HPDE6-E6E7 (cell line): Measurements from ENCODE around the gene PDXP.
A peak's percentile ranks its signal among the peaks of the same experiment; 100 is the strongest.

Experiments used
- DNase-seq: peaks from one replicate; pipeline ENCODE4 v3.0.0; 2011; ENCODE audit warnings: missing footprints; ENCODE audit errors: extremely low spot score

The PDXP gene

DNA sequence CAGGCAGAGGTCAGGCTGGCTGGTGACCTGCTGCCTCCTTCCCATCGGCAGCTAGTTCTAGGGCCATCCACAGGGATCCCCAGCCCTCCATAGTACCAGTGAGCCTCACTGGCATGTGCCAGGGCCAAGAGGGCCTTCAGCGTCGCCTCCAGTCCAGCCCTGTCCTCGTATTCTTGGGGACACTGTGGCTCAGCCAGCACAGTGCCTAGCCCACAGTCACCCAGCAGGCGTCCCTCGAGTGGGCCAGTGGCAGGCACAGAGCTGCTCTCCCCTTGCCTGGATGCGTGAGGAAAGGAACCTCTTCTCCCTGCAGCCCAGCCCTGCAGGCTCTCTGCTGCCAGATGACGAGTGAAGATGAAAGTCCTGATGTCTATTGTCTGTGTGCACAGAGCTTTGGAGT, 29.7 kb upstream of the PDXP start:
- no peak for DNase-seq

DNA sequence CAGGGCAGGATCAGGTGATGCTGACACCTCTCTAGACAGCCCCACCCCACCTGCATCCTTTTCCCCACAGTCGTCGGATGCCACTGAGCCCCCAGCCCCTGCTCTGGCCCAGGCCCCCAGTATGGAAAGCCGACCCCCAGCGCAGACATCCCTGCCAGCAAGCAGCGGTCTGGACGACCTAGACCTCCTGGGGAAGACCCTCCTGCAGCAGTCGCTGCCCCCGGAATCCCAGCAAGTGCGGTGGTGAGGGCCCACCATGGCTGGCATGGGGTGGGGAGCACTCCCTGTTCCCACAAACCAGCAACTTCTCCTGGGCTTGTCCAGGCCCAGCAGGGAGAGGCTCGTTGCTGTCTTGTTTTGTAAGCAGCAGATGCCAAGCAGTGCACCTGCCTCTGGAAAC, 28.6 kb upstream of the PDXP start:
- no peak for DNase-seq

DNA sequence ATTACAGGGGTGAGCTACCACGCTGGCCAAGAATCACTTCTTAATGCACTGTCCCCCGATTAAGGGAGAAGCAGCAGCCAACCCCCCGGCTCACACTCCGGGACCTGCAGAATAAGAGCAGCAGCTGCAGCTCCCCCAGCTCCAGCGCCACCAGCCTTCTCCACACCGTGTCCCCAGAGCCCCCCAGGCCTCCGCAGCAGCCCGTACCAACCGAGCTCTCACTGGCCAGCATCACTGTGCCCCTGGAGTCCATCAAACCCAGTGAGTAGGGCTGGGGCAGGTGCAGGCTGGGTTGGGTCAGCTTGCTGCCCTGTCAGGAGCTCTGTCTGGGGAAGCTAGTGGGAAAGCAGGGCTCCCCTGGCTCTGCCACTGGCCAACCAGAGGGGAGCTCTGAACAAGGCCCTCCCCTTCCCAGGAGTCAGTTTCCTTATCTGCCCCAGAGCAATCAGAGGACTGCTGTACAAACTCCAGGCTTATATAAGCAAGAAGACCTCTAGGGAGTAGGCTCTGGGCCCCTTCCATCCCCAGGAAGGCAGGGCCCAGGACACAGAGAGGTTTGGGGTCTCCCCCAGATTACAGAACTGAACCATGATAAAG, 27.6 kb upstream of the PDXP start:
- DNase-seq = no peak

DNA sequence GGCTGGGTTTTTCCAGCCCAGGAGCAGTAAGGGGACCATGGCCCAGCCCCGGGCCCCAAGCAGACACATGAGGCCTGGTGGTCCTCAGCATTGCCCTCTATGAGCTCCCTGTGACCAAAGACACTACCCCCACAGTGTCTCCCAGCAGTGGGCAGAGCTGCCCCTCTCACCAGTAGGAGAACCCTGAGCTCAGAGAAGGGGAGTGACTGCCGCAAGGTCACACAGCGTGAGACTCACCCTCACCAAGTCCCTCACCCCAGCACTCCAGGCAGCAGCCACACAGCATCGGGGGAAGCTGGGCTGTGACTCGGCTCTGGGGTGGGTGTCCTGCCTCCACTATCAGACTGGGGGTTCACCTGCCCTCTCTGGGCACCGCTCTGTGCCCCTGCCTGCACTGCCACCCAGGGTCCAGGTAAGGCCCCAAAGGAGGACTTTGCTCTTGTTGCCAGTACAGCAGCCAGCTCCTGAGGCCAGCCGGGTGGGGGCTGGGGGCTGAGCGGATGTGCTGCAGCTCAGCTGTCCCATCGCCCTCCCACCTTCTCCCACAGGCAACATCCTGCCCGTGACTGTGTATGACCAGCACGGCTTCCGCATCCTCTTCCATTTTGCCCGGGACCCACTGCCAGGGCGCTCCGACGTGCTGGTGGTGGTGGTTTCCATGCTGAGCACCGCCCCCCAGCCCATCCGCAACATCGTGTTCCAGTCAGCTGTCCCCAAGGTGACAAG, 26.9 kb upstream of the PDXP start:
- no peak for DNase-seq

DNA sequence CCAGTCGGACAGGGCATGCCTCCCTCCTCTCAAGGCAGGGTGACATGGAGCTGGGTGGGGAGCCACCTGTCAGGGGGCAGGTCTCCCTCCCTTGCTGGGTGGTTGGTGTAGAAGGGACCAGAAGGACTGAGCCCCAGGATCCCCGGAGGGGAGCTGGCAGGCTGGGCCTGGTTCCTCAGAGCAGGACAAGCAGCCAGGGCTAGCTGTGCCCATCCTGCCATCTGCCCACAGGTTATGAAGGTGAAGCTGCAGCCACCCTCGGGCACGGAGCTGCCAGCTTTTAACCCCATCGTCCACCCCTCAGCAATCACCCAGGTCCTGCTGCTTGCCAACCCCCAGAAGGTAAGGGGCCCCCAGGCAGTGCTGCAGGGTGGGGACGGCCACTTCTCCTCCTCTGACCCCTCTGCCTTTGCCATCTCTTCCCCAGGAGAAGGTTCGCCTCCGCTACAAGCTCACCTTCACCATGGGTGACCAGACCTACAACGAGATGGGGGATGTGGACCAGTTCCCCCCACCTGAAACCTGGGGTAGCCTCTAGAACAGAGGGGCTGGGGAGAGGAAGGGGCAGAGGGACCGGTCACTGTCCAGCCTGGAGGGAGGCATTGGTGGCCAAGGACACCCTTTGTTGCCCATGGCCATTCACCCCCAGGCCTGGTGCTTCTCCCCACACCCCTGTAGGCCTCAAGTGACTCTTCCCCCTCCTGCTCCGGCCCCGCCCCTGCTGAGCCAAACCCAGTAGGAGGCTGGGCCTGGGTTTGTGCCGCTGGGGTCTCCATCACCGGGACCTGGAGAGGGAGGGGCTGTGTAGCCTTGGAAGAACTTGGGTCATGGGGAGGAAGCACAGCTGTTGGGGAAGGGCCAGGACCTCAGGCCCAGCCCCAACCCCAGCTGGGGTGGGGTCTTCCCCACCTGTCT, 26.1 kb upstream of the PDXP start:
- no peak for DNase-seq

DNA sequence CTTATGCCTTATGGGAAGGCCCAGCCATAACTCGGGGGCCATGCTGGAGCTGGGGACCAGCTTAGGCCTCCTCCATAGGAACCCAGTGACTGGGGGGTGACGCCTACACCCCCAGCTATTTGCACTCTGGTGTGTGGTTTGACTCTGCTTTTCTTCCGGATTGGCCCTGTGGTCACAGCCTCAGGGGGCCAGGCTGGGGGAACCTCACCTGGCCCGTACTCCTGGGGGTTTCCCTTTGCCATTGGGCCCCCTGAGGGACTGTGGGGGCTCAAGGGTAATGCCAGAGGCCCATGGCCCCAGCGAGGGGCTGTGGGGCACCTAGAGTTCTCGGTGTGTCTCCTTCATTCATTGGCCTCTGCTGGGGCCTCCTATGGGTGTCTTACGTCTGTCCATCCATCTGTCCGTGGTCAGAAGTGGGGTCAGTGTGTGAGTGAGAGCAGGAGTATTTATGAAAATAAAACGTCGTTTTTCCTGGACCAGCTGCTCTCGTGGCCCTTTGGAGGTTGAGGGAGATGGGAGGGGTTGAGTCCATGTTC, 25.4 kb upstream of the PDXP start:
- no peak for DNase-seq

DNA sequence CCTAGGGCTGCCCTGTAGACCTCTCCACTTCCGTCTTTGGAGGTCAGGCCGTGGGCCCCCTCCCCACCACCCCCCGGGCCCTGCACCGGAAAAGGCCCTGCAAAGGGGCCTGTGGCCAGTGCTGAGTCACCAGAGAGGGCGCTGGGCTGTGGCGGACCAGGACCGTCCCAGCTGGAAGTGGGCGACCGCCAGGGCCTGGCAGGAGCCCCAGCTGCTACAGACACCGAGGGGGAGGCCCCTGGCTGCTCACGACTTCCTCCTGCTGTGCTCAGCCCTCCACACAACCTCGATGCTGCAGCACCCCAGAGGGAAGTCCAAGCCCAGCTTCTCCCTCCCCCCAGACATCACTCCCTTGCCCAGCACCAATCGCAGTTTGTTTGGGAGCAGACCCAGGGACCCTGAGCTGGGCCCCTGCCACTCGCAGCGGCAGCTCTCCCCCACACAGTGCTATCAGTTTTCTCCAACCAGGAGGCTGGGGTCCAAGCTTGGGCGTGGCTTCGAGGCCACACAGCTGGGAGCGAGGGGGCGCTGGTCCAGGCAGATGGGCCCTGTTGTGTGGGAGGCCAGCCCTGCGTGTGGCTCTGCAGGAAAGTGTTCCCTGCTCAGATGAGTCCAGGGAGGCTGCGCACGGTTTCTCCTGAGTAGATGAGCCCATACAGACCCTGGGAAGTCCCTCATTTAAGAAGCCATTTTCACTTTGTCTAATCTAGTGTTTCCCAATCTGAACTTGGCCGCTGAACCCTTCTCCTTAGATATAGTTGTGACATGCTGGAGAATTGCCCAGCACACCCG, 24.7 kb upstream of the PDXP start:
- DNase-seq = no peak

DNA sequence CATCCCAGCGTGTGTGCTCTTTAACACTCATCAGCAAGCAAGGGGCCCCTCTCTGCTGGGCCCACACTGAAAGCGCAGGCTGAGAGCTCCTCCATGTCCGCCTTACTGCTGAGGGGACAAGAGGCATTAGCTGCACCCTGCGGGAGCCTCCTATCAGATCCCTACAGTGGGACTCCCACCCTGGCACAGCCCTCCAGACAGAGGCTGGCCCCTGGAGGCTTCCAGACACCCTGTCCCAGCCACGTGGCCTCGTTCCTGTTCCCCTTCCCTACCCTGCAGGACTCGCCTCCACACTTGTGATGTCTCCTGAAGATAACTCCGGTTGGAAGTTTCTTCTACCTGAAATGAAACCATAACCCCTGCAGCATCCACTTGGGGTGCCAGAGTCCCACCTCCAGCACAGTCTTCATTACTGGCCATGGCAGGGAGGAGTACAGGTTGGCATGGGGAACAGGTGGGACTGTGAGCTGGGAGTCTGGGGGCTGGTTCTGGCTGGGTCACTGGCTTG, 24.1 kb upstream of the PDXP start:
- DNase-seq = no peak

DNA sequence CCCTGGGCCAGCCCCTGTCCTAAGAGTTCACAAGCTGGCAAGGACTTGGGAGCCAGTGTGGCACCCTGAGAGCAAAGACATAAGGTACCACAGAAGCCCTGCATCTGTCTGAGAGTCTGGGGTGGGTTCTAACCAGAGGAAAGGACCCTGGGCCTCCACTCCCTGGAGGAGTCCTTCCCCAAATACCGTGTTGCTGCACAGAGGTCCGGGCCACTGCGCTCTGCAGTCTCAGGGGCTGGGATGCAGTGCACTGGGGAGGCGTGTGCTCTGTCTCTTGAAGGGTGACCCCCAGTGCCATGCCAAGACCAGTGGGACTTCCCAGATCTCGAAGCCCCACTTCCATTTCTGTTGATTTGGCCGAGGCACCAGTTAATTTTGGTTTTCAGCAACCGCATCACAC, 23.4 kb upstream of the PDXP start:
- DNase-seq = no peak

DNA sequence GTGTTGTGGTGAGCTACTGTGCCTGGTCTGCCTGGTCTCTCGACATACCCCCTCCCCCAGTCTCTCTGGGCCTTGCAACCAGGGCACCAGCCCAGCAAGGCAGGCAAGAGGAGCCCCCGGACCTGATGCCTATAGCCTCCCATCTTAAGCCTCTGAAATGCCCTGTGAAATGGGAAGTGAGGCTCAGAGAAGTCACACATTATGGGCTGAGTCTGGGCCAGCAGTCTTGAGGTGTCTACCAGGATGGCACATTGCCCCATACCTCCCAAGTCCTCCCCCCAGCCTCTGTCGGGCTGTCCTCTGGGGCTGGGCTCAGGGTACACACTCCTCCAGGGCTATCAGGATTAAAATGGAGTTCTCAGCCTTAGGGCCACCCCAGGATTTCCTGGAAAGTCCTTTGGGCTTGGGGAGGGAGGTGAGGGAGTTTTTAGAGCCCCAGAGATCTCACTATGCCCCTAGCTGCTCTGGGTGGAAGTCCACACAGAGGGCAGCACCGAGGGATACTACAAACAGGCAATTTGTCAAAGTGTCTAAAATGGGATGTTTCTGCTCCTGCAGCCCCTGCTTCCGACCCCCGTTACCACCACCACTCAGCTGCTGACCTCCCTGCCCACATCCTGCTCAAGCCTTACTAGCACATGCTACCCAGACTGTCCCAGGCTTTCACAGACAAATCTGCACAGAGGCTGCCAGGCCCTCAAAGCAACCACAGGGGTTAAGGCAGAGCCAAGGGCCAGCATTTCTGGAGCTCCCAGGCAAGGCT, 22.2 kb upstream of the PDXP start:
- DNase-seq = no peak

DNA sequence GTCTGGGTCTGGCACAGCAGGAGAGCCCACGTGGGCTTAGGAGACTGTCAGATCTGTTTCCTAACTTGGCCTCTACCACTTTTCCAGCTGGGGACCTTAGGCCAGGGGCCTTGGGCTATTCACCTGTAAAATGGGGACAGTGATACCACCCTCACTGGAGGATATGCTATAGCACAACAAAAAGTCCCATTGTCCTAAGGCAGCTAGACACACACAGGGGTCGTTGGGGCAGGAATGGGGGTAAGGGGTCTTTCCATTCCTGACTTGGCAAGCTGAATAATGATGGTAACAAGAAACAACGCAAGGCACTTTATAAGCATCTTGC, 21.6 kb upstream of the PDXP start:
- DNase-seq = no peak

DNA sequence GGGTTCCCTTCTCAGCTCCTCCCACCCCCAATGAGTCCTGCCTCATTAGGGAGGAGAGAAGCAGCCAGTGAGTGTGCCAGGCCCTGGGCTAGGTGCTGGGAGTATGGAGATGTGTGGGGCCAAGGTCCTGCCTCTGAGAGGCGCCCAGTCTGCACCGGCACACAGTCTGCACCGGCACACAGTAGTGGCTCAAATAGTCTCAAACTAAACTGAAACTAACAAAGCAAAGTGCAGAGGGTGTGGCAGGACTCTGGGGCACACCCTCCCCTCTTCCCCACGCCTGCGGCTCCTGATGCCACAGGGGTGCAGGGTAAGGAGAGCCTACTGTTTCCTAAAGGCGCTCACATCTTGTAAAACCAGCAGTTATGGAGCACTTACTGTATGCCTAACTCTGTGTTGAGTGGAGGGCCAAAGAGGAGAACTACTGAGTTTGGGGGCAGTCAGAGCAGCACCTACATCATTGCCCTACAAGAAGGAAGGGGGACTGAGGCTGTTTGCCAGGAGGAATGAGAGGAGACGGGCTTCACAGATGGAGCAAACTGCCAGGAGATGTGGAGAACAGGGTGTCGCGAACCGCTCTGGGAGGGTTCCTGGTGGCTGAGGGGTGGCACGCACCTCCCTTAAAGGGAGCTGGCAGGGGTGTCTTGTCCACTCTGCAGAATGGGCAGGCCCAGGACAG, 20.0 kb upstream of the PDXP start:
- no peak for DNase-seq

DNA sequence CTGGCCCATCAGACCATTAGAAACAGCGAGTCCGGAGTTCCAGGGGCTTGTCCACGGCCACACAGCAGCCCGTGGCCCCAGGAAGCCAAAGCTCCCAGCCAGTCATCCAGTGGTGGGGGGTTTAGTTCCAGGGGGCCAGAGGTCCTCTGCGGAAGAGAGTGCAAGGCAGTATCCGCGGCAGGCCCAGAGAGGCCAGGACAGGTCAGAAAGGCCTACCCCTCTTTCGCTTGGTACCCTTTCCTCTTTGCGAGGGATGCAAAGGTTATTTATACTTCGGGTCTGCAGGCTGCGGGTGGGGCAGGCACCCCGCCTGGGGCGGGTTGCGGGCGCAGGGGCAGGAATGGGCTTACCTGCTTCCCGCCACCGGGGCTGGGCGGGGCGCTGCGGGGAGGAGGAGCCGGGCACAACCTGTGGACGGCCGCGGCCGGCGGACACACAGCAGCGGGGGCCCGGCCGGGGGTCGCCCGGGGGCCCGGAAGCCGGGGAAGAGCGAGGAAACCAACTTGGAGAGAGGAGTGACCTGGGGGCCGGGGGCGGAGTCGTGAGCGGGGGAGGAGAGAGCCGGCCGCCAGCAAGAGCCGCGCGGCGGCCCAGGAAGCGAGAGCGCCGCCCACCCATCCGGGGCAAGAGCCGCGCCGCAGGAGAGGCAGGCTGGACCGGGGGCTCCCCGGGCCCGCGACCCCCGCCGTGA, 19.3 kb upstream of the PDXP start, which contains the start of gene SH3BP1:
TSS of gene SH3BP1 (plus strand) at position 600 of the 691 bp plus-strand sequence. CDS start 119 bp downstream, outside the sequence.
- DNase-seq = no peak

DNA sequence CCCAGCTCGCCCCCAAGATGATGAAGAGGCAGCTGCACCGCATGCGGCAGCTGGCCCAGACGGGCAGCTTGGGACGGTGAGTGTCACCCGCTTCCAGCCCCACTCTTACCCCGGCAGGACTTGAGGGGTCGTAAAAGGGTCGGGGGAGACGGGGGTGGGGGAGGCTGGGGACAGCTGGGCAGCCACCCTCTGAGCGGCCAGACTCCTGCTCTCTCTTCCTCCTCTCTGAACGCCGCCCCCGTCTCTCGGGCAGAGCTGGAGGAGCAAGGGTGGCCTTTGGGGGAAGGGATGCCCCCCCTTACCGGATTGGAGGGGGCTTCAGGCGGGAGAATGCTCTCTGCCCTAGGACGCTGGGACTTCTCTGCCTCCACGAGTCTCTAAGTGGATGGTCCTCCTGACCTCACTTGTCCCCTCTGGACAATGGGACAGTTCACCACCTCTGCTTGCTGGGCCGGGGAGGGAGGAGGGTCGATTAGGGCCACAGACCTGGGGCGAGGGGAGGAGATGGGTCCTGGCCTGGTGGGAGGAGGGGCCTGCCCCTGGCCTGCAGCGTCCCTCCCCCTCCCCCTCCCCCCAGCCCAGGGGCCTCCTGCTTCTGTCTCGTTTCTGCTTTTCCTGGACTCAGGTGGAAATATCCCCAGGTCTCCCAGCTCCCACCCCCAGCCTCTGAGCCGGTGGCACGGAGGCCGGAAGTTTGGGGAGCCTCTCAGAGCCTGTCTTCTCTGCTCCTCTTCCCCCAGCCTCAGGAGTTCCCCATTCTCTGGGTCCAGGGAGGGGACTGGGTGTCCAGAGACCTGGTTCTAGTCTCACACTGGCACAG, 18.5 kb upstream of the PDXP start:
- no peak for DNase-seq

DNA sequence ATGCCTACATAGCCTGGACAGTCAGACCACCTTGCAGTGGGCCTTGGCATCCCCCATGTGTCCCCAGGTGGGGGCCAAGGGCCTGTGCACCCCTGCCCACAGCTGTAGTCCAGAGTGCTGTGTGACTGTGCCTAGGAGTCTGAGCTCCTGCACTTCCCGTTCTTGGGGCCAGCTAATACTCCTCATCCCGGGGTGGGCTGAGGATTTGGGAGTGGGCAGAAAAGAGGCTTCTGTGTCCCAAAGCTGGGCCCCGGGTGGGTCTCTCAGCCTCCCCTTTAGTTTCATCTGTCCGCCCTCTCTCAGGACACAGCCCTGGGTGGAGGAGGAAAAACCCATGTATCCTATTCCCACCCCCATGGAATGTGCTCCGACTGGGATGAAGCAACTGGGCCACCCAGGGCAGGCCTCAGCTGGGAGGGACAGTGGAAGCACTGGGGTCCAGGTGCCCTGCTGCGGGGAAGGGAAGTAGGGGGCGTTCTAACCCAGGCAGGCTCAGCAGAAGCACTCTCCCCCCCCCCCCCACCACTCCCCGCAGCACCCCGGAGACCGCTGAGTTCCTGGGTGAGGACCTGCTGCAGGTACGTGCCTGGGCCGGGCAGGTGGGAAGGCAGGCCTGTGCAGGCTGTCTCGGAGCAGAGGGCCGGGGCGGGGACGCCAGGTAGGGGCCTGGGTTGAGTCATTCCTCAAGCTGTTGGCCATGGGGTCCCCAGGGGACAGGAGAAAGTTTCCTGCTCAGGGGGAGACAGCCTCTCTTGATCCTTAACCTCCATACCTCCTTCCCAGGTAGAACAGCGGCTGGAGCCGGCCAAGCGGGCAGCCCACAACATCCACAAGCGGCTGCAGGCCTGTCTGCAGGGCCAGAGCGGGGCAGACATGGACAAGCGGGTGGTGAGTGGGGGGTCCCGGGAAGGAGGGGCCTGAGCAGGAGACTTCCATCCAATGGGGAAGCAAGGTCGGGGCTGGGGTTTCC, 17.6 kb upstream of the PDXP start:
- no peak for DNase-seq

DNA sequence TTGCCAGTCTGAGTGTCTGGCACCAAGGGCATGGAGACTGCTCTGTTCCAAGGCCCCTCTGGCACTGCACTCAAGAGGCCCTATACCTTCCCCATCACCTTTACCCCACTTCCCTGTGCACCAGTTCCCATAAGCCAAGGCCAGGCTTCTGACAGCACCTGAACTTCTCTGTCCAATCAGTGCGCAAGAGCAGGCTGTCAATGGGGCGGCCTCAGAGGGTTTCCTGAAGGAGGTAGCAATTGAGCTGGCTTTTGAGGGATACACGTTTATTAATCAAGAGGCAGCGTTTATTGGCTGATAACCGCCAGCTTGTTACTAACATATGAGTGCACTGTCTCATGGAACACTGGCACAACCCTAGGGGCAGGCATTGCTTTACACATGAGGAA, 17.0 kb upstream of the PDXP start:
- DNase-seq = no peak

DNA sequence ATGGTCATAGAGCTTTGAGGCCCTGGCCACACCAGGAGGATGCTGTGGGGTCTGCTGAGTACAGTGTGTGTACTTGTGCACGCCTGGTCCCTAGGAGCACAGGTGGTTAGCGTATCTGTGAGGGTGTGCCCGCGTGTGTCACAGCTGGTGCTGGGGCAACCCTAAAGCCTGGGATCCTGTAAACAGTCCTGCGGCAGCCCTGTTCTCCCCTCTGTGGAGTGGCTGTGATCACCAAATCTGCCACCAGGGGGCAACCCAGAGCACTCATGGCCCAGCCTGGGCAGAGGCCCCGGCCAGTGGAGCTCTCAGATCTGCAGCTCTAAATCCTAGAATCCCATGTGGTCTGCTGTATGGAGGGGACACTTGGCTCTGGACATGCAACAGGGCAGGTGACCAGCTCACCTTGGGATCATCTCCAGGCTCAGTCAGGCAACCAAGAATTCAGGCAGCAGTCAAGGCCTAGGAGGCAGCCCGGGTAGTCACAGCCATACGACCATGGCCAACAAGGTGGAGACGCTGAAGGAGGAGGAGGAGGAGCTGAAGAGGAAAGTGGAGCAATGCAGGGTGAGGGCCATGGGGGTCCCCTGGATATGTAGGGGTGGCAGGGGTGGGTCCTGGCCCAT, 15.2 kb upstream of the PDXP start:
- DNase-seq = peak; percentile 66
